OCI-M1 (cell line): ENCODE results near the gene C12orf43.

Experiments used
- DNase-seq: peaks from one replicate; lab custom pipeline; 2025; lab: John Stamatoyannopoulos, UW

The C12orf43 gene

DNA sequence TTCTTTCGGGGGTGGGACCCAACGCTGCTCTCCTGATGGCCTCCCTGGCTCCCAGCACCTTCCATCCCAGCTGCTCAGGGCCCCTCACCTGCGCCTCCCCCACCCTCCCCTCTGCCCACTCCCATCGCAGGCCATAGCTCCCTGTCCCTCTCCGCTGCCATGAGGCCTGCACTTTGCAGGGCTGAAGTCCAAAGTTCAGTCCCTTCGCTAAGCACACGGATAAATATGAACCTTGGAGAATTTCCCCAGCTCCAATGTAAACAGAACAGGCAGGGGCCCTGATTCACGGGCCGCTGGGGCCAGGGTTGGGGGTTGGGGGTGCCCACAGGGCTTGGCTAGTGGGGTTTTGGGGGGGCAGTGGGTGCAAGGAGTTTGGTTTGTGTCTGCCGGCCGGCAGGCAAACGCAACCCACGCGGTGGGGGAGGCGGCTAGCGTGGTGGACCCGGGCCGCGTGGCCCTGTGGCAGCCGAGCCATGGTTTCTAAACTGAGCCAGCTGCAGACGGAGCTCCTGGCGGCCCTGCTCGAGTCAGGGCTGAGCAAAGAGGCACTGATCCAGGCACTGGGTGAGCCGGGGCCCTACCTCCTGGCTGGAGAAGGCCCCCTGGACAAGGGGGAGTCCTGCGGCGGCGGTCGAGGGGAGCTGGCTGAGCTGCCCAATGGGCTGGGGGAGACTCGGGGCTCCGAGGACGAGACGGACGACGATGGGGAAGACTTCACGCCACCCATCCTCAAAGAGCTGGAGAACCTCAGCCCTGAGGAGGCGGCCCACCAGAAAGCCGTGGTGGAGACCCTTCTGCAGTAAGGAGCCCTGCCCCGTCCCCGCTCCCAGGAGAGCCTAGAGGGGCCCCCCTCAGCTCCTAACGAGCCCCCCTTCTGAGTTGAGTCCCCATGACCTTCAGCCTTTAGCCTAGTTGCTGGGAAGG is 37.7 kb downstream of the C12orf43 start, which contains the start of gene HNF1A:
HNF1A (plus strand) TSS at position 248 of the 924 bp plus-strand sequence; CDS start at position 474, 226 bp downstream.
- no peak for DNase-seq

DNA sequence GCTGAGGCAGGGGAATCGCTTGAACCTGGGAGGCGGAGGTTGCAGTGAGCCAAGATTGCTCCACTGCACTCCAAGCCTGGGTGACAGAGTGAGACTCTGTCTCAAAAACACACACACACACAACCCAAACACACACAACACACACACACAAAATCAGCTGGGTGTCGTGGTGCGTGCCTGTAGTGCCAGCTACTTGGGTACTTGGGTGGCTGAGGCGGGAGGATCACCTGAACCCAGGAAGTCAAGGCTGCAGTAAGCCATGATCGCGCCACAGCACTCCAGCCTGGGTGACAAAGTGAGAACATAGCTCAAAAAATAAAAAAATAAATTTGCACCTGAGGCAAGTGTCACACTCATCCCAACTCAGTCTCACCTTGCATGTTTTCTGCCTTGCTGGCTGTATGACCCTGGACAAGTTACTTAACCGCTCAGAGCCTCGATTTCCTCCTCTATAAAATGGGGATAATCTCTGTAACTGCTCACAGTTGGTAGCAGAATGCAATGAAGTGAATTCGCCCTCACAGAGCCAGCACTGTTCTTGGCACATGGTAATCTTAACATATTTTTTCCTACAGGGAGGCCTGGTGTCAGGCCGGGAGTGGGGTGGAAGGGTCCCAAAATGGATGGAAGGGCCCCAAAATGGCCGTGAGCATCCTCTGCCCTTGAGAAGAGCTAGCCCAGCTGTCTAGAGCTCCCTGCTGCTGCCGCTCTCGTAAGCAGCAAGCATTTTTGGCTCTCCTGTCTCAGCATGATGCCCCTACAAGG is 38.6 kb downstream of the C12orf43 start:
- DNase-seq: no peak

DNA sequence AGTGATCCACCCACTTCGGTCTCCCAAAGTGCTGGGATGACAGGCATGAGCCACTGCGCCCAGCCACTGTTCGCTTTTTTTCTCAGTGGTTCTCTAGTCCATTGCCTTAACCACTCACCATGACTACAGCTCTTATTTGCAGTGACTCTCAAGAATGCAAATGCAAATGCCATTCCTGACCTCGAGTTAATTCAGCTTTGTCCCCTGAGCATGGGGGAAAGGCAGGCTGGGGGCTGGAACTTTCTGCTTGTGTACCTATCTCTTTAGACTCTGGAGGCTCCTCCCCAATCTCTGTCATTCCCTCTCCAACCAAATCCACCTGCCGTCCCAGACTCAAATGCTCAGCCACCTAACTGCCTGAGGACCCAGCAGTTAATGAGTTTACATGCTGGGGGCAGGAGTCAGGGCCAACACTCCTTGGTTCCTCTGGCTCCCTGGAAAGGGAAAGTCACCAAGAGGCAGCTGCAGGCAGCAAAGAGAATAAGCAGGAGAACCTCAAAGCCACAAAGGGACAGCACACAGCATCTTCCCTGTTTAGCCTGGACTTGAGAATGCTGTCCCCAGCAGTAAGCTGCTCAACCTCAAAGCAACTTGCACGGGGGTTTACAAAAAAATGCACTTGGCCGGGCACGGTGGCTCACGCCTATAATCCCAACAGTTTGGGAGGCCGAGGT is 43.3 kb downstream of the C12orf43 start:
- peak; percentile 10 for DNase-seq

DNA sequence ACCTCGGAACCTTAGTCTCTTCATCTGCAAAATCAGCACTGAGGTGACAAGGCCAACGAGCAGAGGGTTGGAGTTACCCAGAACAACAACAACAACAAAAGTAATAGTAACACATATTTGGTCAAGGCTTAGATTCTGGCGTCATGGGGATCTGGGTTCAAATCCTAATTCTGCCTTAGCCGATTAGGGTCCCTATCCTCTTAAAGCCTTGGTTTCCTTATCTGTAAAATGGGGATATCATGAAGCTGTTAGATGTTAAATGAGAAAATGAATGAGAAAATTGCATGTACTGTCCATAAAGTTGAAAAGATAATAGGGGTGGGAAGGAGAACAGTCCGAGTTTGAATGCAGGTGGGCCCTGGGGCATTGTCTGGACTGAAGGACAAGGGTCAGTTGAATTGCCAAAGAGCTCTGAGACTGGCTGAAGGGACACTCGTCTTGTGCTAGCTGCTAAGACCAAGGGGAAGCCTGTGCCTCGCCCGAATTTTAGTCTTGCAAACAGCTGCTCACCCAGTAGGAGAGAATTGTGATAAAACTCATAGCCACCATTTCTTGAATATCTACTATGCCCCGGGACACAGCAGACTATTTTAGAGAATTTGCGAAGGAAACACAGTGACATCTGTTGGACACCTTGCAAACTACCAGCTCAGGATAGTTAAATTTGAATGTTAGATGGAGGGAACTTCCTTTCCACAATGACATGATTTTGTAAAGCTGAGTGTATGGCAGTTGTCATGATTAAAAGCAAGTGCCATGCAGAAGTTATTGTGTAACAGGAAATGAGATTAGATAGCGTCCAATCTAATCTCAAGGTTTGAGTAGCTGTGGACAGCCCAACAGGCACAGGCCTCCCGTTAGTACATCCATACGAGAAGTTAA is 44.7 kb downstream of the C12orf43 start:
- DNase-seq: peak; percentile 92

DNA sequence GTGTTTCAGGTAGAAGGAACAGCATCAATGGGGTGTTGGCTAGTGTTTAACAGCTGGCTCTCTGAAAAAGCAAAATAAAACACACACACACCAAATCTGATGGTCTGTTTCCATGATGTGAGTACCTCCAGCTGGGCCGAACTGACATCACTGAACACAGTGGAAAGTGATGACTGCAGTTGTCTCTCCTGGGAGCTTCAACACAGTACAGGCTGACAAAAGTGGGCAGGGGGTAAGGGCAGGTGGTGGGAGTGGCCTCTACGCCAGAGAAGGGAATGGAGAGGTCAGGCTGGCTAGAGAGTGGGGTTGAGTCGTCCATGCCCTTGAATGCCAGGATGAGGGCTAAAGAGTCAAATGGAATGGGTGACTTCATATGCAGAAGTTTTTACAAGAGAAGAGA is 46.0 kb downstream of the C12orf43 start:
- DNase-seq: no peak

DNA sequence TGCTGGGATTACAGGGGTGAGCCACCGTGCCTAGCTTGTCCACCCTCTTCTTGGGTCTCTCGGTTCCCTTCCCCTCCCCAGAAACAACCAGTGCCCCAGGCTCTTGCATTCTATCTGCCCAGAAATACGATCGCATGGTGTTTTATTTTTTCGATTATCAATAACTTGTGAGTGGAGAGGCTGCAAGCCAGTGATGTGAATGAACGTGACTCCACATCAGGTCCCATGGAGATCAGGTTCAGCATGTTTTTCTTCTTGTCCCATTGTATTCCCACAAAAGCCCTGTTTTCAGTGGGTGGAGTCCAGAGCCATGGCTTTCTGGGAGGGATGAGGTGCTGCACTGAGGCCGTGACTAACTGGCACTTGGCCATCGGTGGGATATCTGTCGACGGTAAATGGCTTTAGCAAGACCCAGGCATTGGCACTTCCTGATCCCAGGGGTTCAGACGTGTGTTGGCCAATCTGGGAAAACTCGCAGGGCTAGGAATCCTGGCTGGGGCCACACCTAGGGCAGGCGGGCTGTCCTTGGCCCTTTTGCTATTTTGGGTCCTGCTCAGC is 50.7 kb downstream of the C12orf43 start:
- no peak for DNase-seq

DNA sequence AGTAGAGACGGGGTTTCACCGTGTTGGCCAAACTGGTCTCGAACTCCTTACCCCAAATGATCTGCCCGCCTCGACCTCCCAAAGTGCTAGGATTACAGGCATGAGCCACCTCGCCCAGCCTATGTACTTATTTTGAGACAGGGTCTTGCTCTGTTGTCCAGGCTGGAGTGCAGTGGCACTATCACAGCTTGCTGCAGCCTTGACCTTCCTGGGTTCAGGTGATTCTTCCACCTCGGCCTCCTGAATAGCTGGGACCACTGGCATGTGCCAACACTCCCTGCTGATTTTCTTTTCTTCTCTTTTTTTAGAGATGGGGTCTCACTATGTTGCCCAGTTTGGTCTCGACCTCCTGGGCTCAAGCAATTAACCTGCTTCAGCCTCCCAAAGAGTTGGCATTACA is 52.0 kb downstream of the C12orf43 start:
- DNase-seq: no peak

DNA sequence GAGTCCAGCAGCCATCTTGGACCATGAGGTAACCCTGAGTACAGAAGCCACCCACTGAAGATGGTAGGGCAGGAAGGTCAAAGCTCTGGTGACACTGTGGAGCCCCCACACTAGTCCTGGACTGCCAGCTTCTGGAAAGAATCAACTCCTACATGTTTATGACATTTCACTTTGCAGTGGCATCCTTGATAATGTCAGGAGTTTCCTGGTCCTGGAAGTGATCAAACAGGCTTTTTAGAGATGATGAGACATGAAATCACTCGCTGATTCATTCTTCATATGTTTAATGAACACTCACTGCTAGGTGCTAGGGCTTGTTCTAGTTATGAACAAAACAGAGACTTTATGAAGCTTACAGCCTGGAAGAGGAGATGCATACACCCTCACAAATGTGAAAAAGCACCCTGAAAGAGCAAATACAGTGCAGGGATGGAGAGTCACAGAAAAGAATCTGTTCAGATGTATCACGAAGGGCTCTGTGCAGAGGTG is 53.7 kb downstream of the C12orf43 start:
- DNase-seq: no peak

DNA sequence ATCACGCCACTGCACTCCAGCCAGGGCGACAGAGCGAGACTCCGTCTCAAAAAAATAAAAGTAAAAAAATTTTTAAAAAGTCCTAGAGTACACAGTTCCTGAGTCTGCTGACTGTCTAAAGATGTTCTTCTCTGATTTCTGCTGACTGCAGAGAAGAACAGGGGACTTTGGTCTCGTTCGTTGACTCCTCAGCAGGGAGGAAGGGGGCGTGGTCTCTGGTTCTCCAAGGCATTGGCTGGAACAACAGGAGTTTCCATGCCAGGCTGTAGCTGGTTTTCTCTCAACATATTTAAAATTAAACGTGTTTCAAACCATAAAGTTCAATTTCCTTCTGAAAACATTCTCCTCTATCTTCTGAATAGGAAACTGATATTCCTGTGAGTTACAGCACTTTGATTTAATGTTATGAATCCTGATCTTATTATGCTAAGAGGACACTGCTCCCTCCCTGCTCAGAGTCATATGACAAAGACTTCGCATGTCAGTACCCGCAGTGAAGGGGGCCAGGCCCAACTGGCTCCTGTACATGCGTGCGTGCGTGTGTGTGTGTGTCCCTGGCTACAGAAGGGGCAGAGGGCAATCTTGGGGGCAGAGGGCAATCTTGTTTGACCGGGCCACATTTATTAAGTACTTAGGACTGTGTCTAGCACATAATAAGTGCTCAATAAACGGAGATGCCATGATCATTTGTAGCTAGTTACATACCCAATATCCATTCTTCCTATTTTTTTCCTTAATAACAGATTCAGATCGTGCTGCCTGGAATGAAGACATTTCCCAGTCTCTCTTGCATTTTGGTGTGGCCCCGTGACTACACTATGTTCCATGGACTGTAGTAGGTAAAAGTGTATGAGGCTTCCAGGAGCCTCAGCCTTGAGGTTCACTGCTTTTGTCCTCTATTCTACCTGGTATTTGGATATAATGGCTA is 54.4 kb downstream of the C12orf43 start:
- no peak for DNase-seq

DNA sequence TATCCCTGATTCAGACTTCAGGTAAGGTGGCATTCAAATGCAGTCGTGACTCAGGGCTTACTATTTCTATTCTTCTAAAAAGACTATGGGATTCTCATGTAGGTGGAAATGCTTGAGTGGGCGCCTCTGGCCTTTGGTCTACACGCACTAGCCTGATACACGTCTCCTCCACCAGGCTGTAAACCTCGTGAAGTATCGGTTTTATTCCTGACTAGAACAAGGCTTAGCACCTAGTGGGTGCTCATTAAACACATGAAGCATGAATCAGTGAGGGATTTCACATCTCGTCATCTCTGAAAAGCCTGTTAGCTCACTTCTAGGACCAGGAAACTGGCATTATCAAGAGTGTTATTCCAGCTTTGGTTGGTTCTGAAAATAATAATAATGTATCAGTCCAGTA is 55.6 kb downstream of the C12orf43 start:
- no peak for DNase-seq

DNA sequence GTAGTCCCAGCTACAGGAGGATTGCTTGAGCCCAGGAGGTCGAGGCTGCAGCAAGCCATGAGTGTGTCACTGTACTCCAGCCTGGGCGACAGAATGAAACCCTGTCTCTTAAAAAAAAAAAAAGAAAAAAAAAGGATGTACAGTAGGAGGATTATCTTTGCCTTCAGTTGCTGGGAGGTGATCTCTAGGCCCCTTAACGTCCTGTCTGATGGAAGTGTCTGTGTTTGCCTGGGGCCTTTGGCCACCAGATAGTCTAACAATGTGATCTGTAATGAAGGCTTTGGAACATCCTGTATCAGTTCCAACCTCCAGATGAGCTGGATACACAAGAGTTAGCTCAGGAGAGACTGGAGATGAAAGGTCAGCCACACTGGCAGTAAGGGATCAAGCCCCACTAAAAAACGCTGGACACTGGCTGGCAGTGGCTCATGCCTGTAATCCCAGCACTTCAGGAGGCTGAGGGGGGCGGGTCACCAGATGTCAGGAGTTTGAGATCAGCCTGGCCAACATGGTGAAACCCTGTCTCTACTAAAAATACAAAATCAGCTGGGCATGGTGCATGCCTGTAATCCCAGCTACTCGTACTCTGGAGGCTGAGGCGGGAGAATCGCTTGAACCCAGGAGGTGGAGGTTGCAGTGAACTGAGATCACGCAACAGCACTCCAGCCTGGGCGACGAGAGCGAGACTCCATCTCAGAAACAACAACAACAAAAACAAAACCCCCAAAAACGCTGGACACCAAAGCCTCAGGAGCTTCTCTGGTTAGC is 57.0 kb downstream of the C12orf43 start:
- no peak for DNase-seq

DNA sequence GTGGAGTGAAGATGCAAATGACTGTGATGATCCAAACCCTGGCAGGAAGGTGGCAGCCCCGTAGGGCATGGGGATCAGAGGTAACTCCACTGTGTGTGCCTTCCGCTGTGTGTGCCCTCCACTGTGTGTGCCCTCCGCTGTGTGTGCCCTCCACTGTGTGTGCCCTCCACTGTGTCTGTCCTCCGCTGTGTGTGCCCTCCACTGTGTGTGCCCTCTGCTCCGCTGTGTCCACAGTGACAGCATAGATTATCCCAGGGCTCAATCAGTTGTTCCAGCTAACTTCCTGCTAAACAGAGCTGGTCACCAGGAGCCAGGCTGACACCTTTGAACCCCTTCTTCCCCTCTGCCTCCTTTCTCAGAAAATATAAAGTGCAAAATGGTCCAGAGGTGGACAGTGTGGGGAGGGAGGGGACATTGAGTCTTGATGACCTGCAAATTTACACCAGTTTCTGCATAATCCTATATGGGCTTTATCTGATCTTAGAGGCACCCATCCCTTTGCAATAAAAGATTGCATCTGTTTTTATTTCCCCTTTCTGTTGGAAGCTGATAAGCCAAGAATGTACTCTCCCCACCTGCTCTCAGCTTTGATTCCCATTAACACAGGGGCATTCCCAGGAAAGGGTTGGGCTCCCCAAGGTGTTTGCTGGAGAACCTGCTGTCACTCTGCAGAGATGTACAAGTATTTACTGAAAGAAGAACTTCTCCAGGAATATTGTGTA is 59.5 kb downstream of the C12orf43 start:
- no peak for DNase-seq

DNA sequence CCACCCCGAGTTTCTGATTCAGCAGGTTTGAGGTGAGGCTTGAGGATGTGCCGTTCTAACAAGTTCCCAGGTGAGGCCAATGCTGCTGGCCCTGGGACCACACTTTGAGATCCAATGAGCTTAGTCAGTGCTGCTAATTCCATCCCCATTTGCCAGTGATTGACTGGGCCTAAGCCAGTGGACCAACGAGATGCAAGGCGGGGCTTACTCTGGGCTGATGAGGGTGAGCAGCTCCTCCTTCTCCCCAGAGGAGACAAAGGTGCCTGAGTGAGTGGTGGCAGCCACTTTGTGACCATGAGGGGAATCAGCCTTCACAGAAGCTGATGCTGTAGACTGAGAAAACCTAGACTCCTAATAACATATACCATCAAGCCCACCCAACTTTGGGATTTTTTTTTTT is 61.1 kb downstream of the C12orf43 start:
- DNase-seq: no peak

DNA sequence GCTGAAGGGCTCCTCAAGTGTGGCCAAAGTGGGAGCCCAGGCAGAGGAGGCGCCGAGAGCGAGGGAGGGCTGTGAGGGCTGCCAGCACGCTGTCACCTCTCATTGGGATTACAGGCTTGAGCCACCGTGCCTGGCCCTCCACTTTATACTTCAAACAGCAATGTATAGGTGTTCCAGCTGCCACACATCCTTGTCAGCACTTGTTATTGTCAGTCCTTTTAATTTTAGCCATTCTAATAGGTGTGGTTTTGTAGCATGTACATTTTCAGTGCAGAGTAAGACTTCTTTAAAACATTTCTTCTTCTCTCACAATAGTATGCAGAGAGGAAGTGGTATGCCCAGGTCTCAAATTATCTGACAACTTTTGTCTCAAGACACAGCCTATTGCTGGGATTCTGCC is 65.5 kb downstream of the C12orf43 start:
- DNase-seq: no peak
